Liver (tissue), 3 donors: ENCODE data around the gene GPR152.

Experiments used
- HNF4A ChIP-seq, 2 donors: conservative IDR thresholded peaks; 2 replicates each; pipeline ENCODE4 v1.6.1; 2016; ENCODE audit warnings: antibody characterized with exemption in 2 of 2, mild to moderate bottlenecking in 2 of 2
- RAD21 ChIP-seq, 2 donors: IDR thresholded peaks; 2 replicates each; pipeline ENCODE4 v1.6.1; 2016; ENCODE audit warnings: antibody characterized with exemption in 2 of 2, mild to moderate bottlenecking in 2 of 2
- TAF1 ChIP-seq: conservative IDR thresholded peaks from 2 replicates; pipeline ENCODE4 v1.6.1; 2016; ENCODE audit warnings: antibody characterized with exemption, mild to moderate bottlenecking
- YY1 ChIP-seq: IDR thresholded peaks from 2 replicates; pipeline ENCODE4 v1.6.1; 2016; ENCODE audit warnings: antibody characterized with exemption, mild to moderate bottlenecking
- TF ChIP-seq, protein P1 (sequence below): IDR thresholded peaks from 2 replicates; pipeline ENCODE4 v1.6.1; 2016; ENCODE audit warnings: antibody characterized with exemption
- TF ChIP-seq, protein P2 (sequence below): fragments of 150-350 bp; IDR thresholded peaks from 2 replicates; pipeline ENCODE4 v1.5.1; 2017; ENCODE audit warnings: improper control_type of control experiment, low read depth, low read length; ENCODE audit not compliant: missing input control
- donor health status: healthy.
- donor health status: healthy.

DNA sequence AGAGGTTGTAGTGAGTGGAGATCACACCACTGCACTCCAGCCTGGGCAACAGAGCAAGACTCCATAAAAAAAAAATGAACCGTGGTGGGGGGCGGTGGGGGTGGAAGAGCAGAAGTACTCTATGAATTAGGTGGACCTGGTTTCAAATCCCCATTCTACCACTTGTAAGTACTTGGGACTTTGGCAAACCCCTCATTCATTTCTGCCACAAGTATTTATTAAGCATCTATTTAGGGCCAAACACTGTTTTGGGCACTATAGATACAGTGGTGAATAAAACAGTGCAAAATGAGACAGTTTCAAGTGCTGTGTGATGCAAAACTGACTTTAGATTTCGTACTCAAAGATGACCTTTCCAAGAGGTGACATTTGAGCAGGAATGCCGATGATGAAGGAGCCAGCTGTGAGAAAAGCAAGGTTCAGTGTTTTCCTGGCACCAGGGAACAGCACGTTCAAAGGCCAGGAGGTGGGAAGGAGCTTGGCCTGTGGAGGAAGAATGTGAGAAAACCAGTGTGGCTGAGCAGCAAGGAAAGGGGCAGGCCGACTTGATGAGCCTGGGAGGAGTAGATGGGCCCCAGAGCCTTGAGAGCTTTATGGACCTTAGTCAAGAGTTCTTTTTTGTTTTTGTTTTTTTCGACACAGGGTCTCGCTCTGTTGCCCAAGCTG is 17.9 kb upstream of the GPR152 start:
- TF ChIP-seq, protein P1, sequence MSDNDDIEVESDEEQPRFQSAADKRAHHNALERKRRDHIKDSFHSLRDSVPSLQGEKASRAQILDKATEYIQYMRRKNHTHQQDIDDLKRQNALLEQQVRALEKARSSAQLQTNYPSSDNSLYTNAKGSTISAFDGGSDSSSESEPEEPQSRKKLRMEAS = no peak
- TF ChIP-seq, protein P2, sequence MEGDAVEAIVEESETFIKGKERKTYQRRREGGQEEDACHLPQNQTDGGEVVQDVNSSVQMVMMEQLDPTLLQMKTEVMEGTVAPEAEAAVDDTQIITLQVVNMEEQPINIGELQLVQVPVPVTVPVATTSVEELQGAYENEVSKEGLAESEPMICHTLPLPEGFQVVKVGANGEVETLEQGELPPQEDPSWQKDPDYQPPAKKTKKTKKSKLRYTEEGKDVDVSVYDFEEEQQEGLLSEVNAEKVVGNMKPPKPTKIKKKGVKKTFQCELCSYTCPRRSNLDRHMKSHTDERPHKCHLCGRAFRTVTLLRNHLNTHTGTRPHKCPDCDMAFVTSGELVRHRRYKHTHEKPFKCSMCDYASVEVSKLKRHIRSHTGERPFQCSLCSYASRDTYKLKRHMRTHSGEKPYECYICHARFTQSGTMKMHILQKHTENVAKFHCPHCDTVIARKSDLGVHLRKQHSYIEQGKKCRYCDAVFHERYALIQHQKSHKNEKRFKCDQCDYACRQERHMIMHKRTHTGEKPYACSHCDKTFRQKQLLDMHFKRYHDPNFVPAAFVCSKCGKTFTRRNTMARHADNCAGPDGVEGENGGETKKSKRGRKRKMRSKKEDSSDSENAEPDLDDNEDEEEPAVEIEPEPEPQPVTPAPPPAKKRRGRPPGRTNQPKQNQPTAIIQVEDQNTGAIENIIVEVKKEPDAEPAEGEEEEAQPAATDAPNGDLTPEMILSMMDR = no peak
- no peak for TF ChIP-seq YY1
- TF ChIP-seq TAF1 = no peak
- TF ChIP-seq RAD21 (IDR thresholded peaks at IDR 0.05) = no peak
- TF ChIP-seq HNF4A (conservative IDR thresholded peaks at IDR 0.05) = no peak
